ENCODE measurements around the gene RFXANK.
A peak's percentile ranks its signal among the peaks of the same experiment; 100 is the strongest.

Gene RFXANK

DNA sequence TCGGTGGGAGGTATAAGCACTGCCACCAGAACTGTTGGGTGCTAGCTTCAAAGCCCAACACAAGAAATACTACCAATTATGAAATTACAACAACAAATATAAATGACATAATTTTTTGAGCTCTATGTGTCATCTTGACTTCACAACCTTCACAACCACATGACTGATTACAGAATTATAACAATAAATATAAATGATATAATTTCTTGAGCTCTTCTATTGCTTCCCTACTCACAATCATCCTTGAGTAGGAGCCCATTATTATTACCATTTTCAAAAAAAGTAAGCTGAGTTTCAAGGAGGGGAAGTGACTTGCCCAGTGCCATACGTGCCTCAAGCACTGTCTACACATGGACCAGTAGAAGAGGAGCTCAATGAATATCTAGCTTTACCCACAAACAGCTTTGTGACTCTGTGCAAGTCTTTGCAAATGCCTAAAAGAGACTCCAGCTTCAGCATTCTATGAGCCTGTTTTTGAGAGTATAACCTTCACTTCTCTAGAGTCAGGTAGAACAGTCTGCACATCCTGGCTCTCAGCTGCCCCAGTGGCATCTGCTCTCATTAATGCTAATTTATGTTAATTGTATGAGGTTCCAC is 42.3 kb downstream of the RFXANK start:
- no peak for TF ChIP-seq ZNF19 (tag by site-specific recombination; IDR thresholded peaks at IDR 0.05; ENCODE audit: low read depth)
- TF ChIP-seq SETDB1 (IDR thresholded peaks at IDR 0.05; ENCODE audit: insufficient read length, low read length), result peak; percentile 74
- H3K36me3 ChIP-seq (ENCODE audit: control insufficient read depth in 2 of 2, insufficient read depth in 1 of 2, low read length in 2 of 2), result no peaks in the 10 kb centered on the region
- CTCF ChIA-PET, result interaction anchor here (0.6 to 2.0 kb wide), 3 partner anchors 9 to 60 kb away, joined by 3 to 16 read pairs (median 6); no protein-coding TSS in a partner anchor
- POLR2A ChIA-PET, result no interaction called here
- no peak overlapping the region for H3K27ac ChIP-seq (ENCODE audit: extremely low read depth, low read depth, low read length)
- no peak overlapping the region for H3K4me3 ChIP-seq (ENCODE audit: low read depth, low read length)
- H3K4me1 ChIP-seq (ENCODE audit: control insufficient read depth, insufficient read depth, low read length), result no peaks in the 10 kb centered on the region
- H3K9me3 ChIP-seq (ENCODE audit: control insufficient read depth, insufficient read depth, low read depth, low read length), result no peaks in the 10 kb centered on the region

DNA sequence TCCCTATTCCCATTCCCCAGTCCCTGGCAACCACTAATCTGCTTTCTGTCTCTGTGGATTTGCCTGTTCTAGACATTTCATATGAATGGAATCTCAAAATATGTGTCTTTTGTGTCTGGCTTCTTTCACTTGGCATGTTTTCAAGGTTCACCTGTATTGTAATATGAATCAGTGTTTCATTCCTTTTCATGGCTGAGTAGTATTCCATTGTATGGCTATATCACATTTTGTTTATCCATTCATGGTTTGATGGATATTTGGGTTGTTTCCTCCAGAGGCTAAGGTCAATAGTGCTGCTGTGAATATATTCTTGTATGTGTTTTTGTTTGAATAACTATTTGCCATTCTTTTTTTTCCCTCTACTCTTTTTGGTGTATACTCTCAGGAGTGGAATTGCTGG is 44.1 kb downstream of the RFXANK start:
- Histone ChIP-seq H3K36me3 (ENCODE audit: control insufficient read depth in 2 of 2, insufficient read depth in 1 of 2, low read length in 2 of 2) (no peaks in the 10 kb centered on the region), H3K27ac (ENCODE audit: extremely low read depth, low read depth, low read length) (no peak overlapping the region), H3K4me3 (ENCODE audit: low read depth, low read length) (no peak overlapping the region), H3K4me1 (ENCODE audit: control insufficient read depth, insufficient read depth, low read length) (no peaks in the 10 kb centered on the region), H3K9me3 (ENCODE audit: control insufficient read depth, insufficient read depth, low read depth, low read length) (no peaks in the 10 kb centered on the region)
- ChIA-PET POLR2A (no interaction called here), CTCF (no interaction called here)
- peak; percentile 23; the same call in 1 of the 2 replicates for TF ChIP-seq ZNF140 (tag by site-specific recombination; IDR thresholded peaks at IDR 0.05)
- peak; percentile 93 for TF ChIP-seq ZNF146 (tag by site-specific recombination; IDR thresholded peaks at IDR 0.05)
- TF ChIP-seq TCF7L2 (IDR thresholded peaks at IDR 0.05; ENCODE audit: borderline replicate concordance, low read depth, low read length), result no peak
- TF ChIP-seq ZNF548 (tag by site-specific recombination; IDR thresholded peaks at IDR 0.05), result no peak

DNA sequence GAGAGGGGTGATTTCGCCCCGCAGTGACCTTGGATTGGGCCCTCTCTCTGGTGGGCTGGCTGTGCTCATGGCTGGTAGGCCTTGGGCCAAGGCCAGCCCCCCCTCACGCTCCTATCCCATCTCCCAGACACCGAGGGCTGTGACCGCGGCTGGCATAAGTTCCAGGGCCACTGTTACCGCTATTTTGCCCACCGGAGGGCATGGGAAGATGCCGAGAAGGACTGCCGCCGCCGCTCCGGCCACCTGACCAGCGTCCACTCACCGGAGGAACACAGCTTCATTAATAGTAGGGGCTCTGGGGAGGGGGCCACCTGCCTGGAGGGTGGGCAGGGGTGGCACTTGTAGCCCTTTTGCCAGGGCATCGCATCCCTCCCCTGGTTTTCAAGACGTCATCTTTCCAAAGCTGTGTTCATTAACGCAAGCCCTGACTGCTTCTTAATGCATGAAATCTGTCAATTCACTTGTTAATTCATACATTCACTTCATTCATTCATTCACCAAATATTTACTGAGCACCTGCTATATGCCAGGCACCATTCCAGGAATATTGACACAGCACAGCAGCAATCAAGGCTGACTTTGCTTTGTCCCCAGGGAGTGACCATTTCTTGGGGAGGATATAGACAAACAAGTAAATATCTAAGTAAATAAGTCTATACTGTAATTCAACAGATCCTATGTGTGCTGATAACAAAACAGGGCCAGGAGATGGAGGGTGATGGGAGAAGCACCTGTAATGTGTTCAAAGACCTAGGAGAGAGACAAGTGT is 46.3 kb downstream of the RFXANK start:
- CTCF ChIA-PET, result no interaction called here
- Histone ChIP-seq H3K36me3 (ENCODE audit: control insufficient read depth in 2 of 2, insufficient read depth in 1 of 2, low read length in 2 of 2) (no peaks in the 10 kb centered on the region), H3K27ac (ENCODE audit: extremely low read depth, low read depth, low read length) (no peak overlapping the region), H3K4me1 (ENCODE audit: control insufficient read depth, insufficient read depth, low read length) (no peaks in the 10 kb centered on the region), H3K4me3 (ENCODE audit: low read depth, low read length) (no peak overlapping the region), H3K9me3 (ENCODE audit: control insufficient read depth, insufficient read depth, low read depth, low read length) (no peaks in the 10 kb centered on the region)
- no peak for TF ChIP-seq ZNF776 (tag by site-specific recombination; IDR thresholded peaks at IDR 0.05; ENCODE audit: borderline replicate concordance)
- no peak for TF ChIP-seq ZNF391 (tag by site-specific recombination; IDR thresholded peaks at IDR 0.05; ENCODE audit: borderline replicate concordance, low read depth)
- no peak for TF ChIP-seq HOXA7 (CRISPR knock-in tag; IDR thresholded peaks at IDR 0.05; ENCODE audit: borderline replicate concordance)
- TF ChIP-seq, protein P1, sequence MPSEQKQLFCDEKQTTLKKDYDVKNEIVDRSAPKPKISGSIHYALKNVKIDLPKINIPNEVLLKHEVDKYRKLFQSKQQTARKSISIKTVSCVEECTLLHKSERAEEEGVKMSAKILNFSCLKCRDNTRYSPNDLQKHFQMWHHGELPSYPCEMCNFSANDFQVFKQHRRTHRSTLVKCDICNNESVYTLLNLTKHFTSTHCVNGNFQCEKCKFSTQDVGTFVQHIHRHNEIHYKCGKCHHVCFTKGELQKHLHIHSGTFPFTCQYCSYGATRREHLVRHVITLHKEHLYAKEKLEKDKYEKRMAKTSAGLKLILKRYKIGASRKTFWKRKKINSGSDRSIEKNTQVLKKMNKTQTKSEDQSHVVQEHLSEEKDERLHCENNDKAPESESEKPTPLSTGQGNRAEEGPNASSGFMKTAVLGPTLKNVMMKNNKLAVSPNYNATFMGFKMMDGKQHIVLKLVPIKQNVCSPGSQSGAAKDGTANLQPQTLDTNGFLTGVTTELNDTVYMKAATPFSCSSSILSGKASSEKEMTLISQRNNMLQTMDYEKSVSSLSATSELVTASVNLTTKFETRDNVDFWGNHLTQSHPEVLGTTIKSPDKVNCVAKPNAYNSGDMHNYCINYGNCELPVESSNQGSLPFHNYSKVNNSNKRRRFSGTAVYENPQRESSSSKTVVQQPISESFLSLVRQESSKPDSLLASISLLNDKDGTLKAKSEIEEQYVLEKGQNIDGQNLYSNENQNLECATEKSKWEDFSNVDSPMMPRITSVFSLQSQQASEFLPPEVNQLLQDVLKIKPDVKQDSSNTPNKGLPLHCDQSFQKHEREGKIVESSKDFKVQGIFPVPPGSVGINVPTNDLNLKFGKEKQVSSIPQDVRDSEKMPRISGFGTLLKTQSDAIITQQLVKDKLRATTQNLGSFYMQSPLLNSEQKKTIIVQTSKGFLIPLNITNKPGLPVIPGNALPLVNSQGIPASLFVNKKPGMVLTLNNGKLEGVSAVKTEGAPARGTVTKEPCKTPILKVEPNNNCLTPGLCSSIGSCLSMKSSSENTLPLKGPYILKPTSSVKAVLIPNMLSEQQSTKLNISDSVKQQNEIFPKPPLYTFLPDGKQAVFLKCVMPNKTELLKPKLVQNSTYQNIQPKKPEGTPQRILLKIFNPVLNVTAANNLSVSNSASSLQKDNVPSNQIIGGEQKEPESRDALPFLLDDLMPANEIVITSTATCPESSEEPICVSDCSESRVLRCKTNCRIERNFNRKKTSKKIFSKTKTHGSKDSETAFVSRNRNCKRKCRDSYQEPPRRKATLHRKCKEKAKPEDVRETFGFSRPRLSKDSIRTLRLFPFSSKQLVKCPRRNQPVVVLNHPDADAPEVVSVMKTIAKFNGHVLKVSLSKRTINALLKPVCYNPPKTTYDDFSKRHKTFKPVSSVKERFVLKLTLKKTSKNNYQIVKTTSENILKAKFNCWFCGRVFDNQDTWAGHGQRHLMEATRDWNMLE (tag by site-specific recombination; conservative IDR thresholded peaks at IDR 0.05; ENCODE audit: low read depth), result no peak
- TF ChIP-seq ZNF248 (tag by site-specific recombination; IDR thresholded peaks at IDR 0.05), result no peak
- TF ChIP-seq ZIC2 (tag by site-specific recombination; IDR thresholded peaks at IDR 0.05), result no peak
- TF ChIP-seq ZNF324 (tag by site-specific recombination; IDR thresholded peaks at IDR 0.05), result no peak
- no peak for TF ChIP-seq ZNF544 (tag by site-specific recombination; IDR thresholded peaks at IDR 0.05)
- TF ChIP-seq, protein P2, sequence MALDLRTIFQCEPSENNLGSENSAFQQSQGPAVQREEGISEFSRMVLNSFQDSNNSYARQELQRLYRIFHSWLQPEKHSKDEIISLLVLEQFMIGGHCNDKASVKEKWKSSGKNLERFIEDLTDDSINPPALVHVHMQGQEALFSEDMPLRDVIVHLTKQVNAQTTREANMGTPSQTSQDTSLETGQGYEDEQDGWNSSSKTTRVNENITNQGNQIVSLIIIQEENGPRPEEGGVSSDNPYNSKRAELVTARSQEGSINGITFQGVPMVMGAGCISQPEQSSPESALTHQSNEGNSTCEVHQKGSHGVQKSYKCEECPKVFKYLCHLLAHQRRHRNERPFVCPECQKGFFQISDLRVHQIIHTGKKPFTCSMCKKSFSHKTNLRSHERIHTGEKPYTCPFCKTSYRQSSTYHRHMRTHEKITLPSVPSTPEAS (tag by site-specific recombination; IDR thresholded peaks at IDR 0.05), result no peak
- no peak for TF ChIP-seq ZNF626 (tag by site-specific recombination; IDR thresholded peaks at IDR 0.05)
- POLR2A ChIA-PET, result no interaction called here

Data from HEK293 (cell line).